ENCODE data around the gene NECAB2. TPM values are rescaled to one million over a fixed set of nuclear protein-coding genes. Genes with fewer than 3 reads are reported as not detected.

Gene NECAB2
- total and polyA plus RNA-seq, 7 experiments from 2014 or later = not detected

- Mint-ChIP-seq H3K27ac (no peak overlapping the region), H3K4me1 (peaks cover 4 to 14% (median 7%) of the 10 kb centered on the region in 7 donors), H3K27me3 (peaks cover 7 to 31% (median 11%) of the 10 kb centered on the region in 5 donors), H3K9me3 (peaks cover 0 to 14% (median 5%) of the 10 kb centered on the region in 11 donors), H3K4me3 (no peak overlapping the region), H3K36me3 (peaks cover 0 to 4% (median 0%) of the 10 kb centered on the region in 5 donors)
- ATAC-seq = no peak
- Histone ChIP-seq H3K27ac (ENCODE audit: low read depth, low read length) (no peak overlapping the region), H3K4me3 (ENCODE audit: low read length) (no peak overlapping the region), H3K9me3 (ENCODE audit: control insufficient read depth in 2 of 3, low read length in 3 of 3) (peaks cover 0 to 4% (median 0%) of the 10 kb centered on the region in 3 experiments), H3K36me3 (ENCODE audit: control insufficient read depth in 2 of 3, insufficient read depth in 3 of 3, low read length in 3 of 3) (no peaks in the 10 kb centered on the region), H3K27me3 (ENCODE audit: control insufficient read depth in 2 of 2, insufficient read depth in 2 of 2, low read length in 2 of 2) (no peaks in the 10 kb centered on the region), H3K4me1 (ENCODE audit: control insufficient read depth in 2 of 2, insufficient read depth in 2 of 2, low read length in 2 of 2) (peaks cover 0 to 4% of the 10 kb centered on the region in 2 donors)
- no peak for DNase-seq
- CTCF ChIA-PET = no interaction called here
- POLR2A ChIA-PET = no interaction called here
- intact Hi-C loops (cut with micrococcal nuclease) = no loop called here
These were observed 63.5 kb downstream of the NECAB2 start for GRCh38 chr16:84031556-84031955.

GRCh38 chr16:84032458-84033178, 64.6 kb downstream of the NECAB2 start:
- ChIA-PET CTCF (no interaction called here), POLR2A (no interaction called here)
- H3K9me3 ChIP-seq (ENCODE audit: control insufficient read depth in 2 of 3, low read length in 3 of 3) = peaks cover 0 to 4% (median 0%) of the 10 kb centered on the region in 3 experiments
- peaks cover 0 to 4% (median 0%) of the 10 kb centered on the region in 5 donors for H3K36me3 Mint-ChIP-seq
- no peaks in the 10 kb centered on the region for H3K36me3 ChIP-seq (ENCODE audit: control insufficient read depth in 2 of 3, insufficient read depth in 3 of 3, low read length in 3 of 3)
- no peak overlapping the region for H3K4me3 ChIP-seq (ENCODE audit: low read length)
- intact Hi-C loops (cut with micrococcal nuclease) = no loop called here
- peaks cover 5 to 25% (median 8%) of the 10 kb centered on the region in 5 donors for H3K27me3 Mint-ChIP-seq
- peaks cover 0 to 4% of the 10 kb centered on the region in 2 donors for H3K4me1 ChIP-seq (ENCODE audit: control insufficient read depth in 2 of 2, insufficient read depth in 2 of 2, low read length in 2 of 2)
- H3K9me3 Mint-ChIP-seq = peaks cover 0 to 14% (median 4%) of the 10 kb centered on the region in 11 donors
- no peak overlapping the region for H3K27ac Mint-ChIP-seq
- no peak for DNase-seq
- peaks cover 4 to 14% (median 7%) of the 10 kb centered on the region in 7 donors for H3K4me1 Mint-ChIP-seq
- no peak for ATAC-seq
- H3K27ac ChIP-seq (ENCODE audit: low read depth, low read length) = no peak overlapping the region
- no peaks in the 10 kb centered on the region for H3K27me3 ChIP-seq (ENCODE audit: control insufficient read depth in 2 of 2, insufficient read depth in 2 of 2, low read length in 2 of 2)
- H3K4me3 Mint-ChIP-seq = no peak overlapping the region

- H3K27me3 Mint-ChIP-seq = peaks cover 0 to 18% (median 6%) of the 10 kb centered on the region in 5 donors
- CTCF ChIA-PET = no interaction called here
These were observed 65.5 kb downstream of the NECAB2 start for GRCh38 chr16:84033251-84034195.

GRCh38 chr16:84034516-84034915, 66.5 kb downstream of the NECAB2 start:
- intact Hi-C loops (cut with micrococcal nuclease) = no loop called here
- ChIA-PET CTCF (no interaction called here), POLR2A (no interaction called here)
- H3K27ac Mint-ChIP-seq = no peak overlapping the region
- peaks cover 0 to 13% (median 10%) of the 10 kb centered on the region in 5 donors for H3K27me3 Mint-ChIP-seq
- Histone ChIP-seq H3K36me3 (ENCODE audit: control insufficient read depth in 2 of 3, insufficient read depth in 3 of 3, low read length in 3 of 3) (no peaks in the 10 kb centered on the region), H3K27me3 (ENCODE audit: control insufficient read depth in 2 of 2, insufficient read depth in 2 of 2, low read length in 2 of 2) (no peaks in the 10 kb centered on the region), H3K4me1 (ENCODE audit: control insufficient read depth in 2 of 2, insufficient read depth in 2 of 2, low read length in 2 of 2) (peaks cover 0 to under 1% of the 10 kb centered on the region in 2 donors), H3K27ac (ENCODE audit: low read depth, low read length) (no peak overlapping the region), H3K9me3 (ENCODE audit: control insufficient read depth in 2 of 3, low read length in 3 of 3) (peaks cover 0 to 4% (median 0%) of the 10 kb centered on the region in 3 experiments), H3K4me3 (ENCODE audit: low read length) (no peak overlapping the region)
- H3K4me3 Mint-ChIP-seq = no peak overlapping the region
- H3K4me1 Mint-ChIP-seq = peaks cover 2 to 5% (median 4%) of the 10 kb centered on the region in 7 donors
- peaks cover 0 to 4% (median 0%) of the 10 kb centered on the region in 5 donors for H3K36me3 Mint-ChIP-seq
- DNase-seq (no peak), ATAC-seq (no peak)
- peaks cover 0 to 14% (median 5%) of the 10 kb centered on the region in 11 donors for H3K9me3 Mint-ChIP-seq

More at GRCh38 chr16:84033251-84034195, 65.5 kb downstream of the NECAB2 start:
- Histone ChIP-seq H3K36me3 (ENCODE audit: control insufficient read depth in 2 of 3, insufficient read depth in 3 of 3, low read length in 3 of 3) (no peaks in the 10 kb centered on the region), H3K4me1 (ENCODE audit: control insufficient read depth in 2 of 2, insufficient read depth in 2 of 2, low read length in 2 of 2) (peaks cover 0 to 4% of the 10 kb centered on the region in 2 donors), H3K9me3 (ENCODE audit: control insufficient read depth in 2 of 3, low read length in 3 of 3) (peaks cover 0 to 4% (median 0%) of the 10 kb centered on the region in 3 experiments), H3K27me3 (ENCODE audit: control insufficient read depth in 2 of 2, insufficient read depth in 2 of 2, low read length in 2 of 2) (no peaks in the 10 kb centered on the region), H3K27ac (ENCODE audit: low read depth, low read length) (no peak overlapping the region), H3K4me3 (ENCODE audit: low read length) (no peak overlapping the region)
- POLR2A ChIA-PET = no interaction called here
- ATAC-seq = no peak
- Mint-ChIP-seq H3K36me3 (peaks cover 0 to 4% (median 0%) of the 10 kb centered on the region in 5 donors), H3K9me3 (peaks cover 0 to 14% (median 4%) of the 10 kb centered on the region in 11 donors), H3K4me1 (peaks cover 4 to 12% (median 7%) of the 10 kb centered on the region in 7 donors), H3K4me3 (no peak overlapping the region), H3K27ac (no peak overlapping the region)
- no peak for DNase-seq
- intact Hi-C loops (cut with micrococcal nuclease) = no loop called here

GRCh38 chr16:84036131-84036530, 68.1 kb downstream of the NECAB2 start:
- H3K27me3 ChIP-seq (ENCODE audit: control insufficient read depth in 2 of 2, insufficient read depth in 2 of 2, low read length in 2 of 2) = no peaks in the 10 kb centered on the region
- ChIA-PET CTCF (no interaction called here), POLR2A (no interaction called here)
- no peak for ATAC-seq
- H3K27me3 Mint-ChIP-seq = peaks cover 0 to 6% (median 3%) of the 10 kb centered on the region in 5 donors
- H3K36me3 ChIP-seq (ENCODE audit: control insufficient read depth in 2 of 3, insufficient read depth in 3 of 3, low read length in 3 of 3) = no peaks in the 10 kb centered on the region
- no peak overlapping the region for H3K27ac Mint-ChIP-seq
- H3K4me1 Mint-ChIP-seq = no peaks in the 10 kb centered on the region
- H3K36me3 Mint-ChIP-seq = peaks cover 0 to 4% (median 0%) of the 10 kb centered on the region in 5 donors
- no peak overlapping the region for H3K4me3 Mint-ChIP-seq
- H3K4me1 ChIP-seq (ENCODE audit: control insufficient read depth in 2 of 2, insufficient read depth in 2 of 2, low read length in 2 of 2) = no peaks in the 10 kb centered on the region
- intact Hi-C loops (cut with micrococcal nuclease) = no loop called here
- H3K9me3 Mint-ChIP-seq = peaks cover 0 to 14% (median 5%) of the 10 kb centered on the region in 11 donors
- H3K4me3 ChIP-seq (ENCODE audit: low read length) = no peak overlapping the region
- no peak overlapping the region for H3K27ac ChIP-seq (ENCODE audit: low read depth, low read length)
- peaks cover 0 to 4% (median 0%) of the 10 kb centered on the region in 3 experiments for H3K9me3 ChIP-seq (ENCODE audit: control insufficient read depth in 2 of 3, low read length in 3 of 3)
- DNase-seq = no peak

GRCh38 chr16:84036982-84037425, 69.0 kb downstream of the NECAB2 start:
- H3K4me3 Mint-ChIP-seq = no peak overlapping the region
- ChIA-PET POLR2A (no interaction called here), CTCF (interaction anchor here (0.7 kb wide), 1 partner anchor 1925 kb away, joined by 3 read pairs; no protein-coding TSS in a partner anchor)
- Histone ChIP-seq H3K27ac (ENCODE audit: low read depth, low read length) (no peak overlapping the region), H3K9me3 (ENCODE audit: control insufficient read depth in 2 of 3, low read length in 3 of 3) (peaks cover 0 to 4% (median 0%) of the 10 kb centered on the region in 3 experiments), H3K4me1 (ENCODE audit: control insufficient read depth in 2 of 2, insufficient read depth in 2 of 2, low read length in 2 of 2) (no peaks in the 10 kb centered on the region), H3K4me3 (ENCODE audit: low read length) (no peak overlapping the region), H3K27me3 (ENCODE audit: control insufficient read depth in 2 of 2, insufficient read depth in 2 of 2, low read length in 2 of 2) (no peaks in the 10 kb centered on the region), H3K36me3 (ENCODE audit: control insufficient read depth in 2 of 3, insufficient read depth in 3 of 3, low read length in 3 of 3) (no peaks in the 10 kb centered on the region)
- DNase-seq (no peak), ATAC-seq (no peak)
- intact Hi-C loops (cut with micrococcal nuclease) = no loop called here
- no peaks in the 10 kb centered on the region for H3K4me1 Mint-ChIP-seq
- H3K27me3 Mint-ChIP-seq = peaks cover 0 to 6% (median 0%) of the 10 kb centered on the region in 5 donors
- peaks cover 0 to 4% (median 0%) of the 10 kb centered on the region in 5 donors for H3K36me3 Mint-ChIP-seq
- peaks cover 0 to 14% (median 5%) of the 10 kb centered on the region in 11 donors for H3K9me3 Mint-ChIP-seq
- H3K27ac Mint-ChIP-seq = no peak overlapping the region

All from naive thymus-derived CD4-positive, alpha-beta T cell (primary cell).